Neuronal stem cell (in vitro differentiated cells): Measurements from ENCODE around the gene SVIL.

Experiments
- DNase-seq: peaks from one replicate; pipeline ENCODE4 v3.0.0-alpha.2; 2013; ENCODE audit warnings: low spot score
- H2AFZ ChIP-seq: one replicate; pipeline ENCODE4 v1.6.1; 2013; ENCODE audit warnings: mild to moderate bottlenecking, low read length, inconsistent platforms
- H2AK5ac ChIP-seq: 2 replicates; pipeline ENCODE4 v1.6.1; 2013; ENCODE audit warnings: low read depth, mild to moderate bottlenecking, inconsistent platforms, low read length, moderate library complexity, mixed read lengths
- H2BK120ac ChIP-seq: 2 replicates; pipeline ENCODE4 v1.6.1; 2013; ENCODE audit warnings: low read depth, mild to moderate bottlenecking, inconsistent platforms, low read length, moderate library complexity, mixed read lengths
- H2BK12ac ChIP-seq: one replicate; pipeline ENCODE4 v1.6.1; 2013; ENCODE audit warnings: low read length, inconsistent platforms
- H2BK15ac ChIP-seq: 2 replicates; pipeline ENCODE4 v1.6.1; 2013; ENCODE audit warnings: mild to moderate bottlenecking, low read length, inconsistent platforms, mixed read lengths
- H2BK5ac ChIP-seq: one replicate; pipeline ENCODE4 v1.6.1; 2013; ENCODE audit warnings: inconsistent platforms, mild to moderate bottlenecking, low read length, moderate library complexity
- H3K14ac ChIP-seq: one replicate; pipeline ENCODE4 v1.6.1; 2013; ENCODE audit warnings: low read length, inconsistent platforms
- H3K18ac ChIP-seq: 2 replicates; pipeline ENCODE4 v1.6.1; 2013; ENCODE audit warnings: low read length, inconsistent platforms
- H3K23ac ChIP-seq: 2 replicates; pipeline ENCODE4 v1.6.1; 2013; ENCODE audit warnings: low read depth, mild to moderate bottlenecking, mixed read lengths, low read length, inconsistent platforms; ENCODE audit not compliant: poor library complexity
- H3K27ac ChIP-seq: replicated peaks from 3 replicates; pipeline ENCODE4 v1.5.1; 2013; ENCODE audit warnings: low read length, inconsistent platforms
- H3K27me3 ChIP-seq, 3 experiments: 2 replicates each; pipeline ENCODE4 v1.6.1; 2013; ENCODE audit warnings: low read length in 3 of 3, mild to moderate bottlenecking in 2 of 3, inconsistent platforms in 1 of 3, low read depth in 1 of 3, mixed read lengths in 1 of 3, moderate library complexity in 1 of 3; ENCODE audit not compliant: control insufficient read depth in 3 of 3, insufficient read depth in 3 of 3
- H3K36me3 ChIP-seq, 2 donors: replicated peaks in 1 of 2; 2 replicates each; pipeline ENCODE4 v1.6.1; 2013; ENCODE audit warnings: low read length in 2 of 2; ENCODE audit not compliant: control insufficient read depth in 2 of 2, insufficient read depth in 2 of 2
- H3K4ac ChIP-seq: 2 replicates; pipeline ENCODE4 v1.6.1; 2013; ENCODE audit warnings: inconsistent platforms, mild to moderate bottlenecking, low read length, moderate library complexity
- H3K4me1 ChIP-seq, 2 donors: 1 replicate in 1 of 2; 2 replicates in 1 of 2; pipeline ENCODE4 v1.6.1; 2013; ENCODE audit warnings: low read length in 2 of 2, low read depth in 1 of 2; ENCODE audit not compliant: control insufficient read depth in 2 of 2, insufficient read depth in 1 of 2
- H3K4me2 ChIP-seq: one replicate; pipeline ENCODE4 v1.6.1; 2013; ENCODE audit warnings: mild to moderate bottlenecking, low read length, inconsistent platforms; ENCODE audit not compliant: insufficient read depth, poor library complexity, severe bottlenecking
- H3K4me3 ChIP-seq, 2 donors: 2 replicates each; pipeline ENCODE4 v1.5.1; 2013; ENCODE audit warnings: low read length in 2 of 2, mild to moderate bottlenecking in 2 of 2, inconsistent platforms in 1 of 2, moderate library complexity in 1 of 2
- H3K79me1 ChIP-seq: one replicate; pipeline ENCODE4 v1.6.1; 2013; ENCODE audit warnings: low read depth, mild to moderate bottlenecking, inconsistent platforms, low read length, moderate library complexity
- H3K9ac ChIP-seq: one replicate; pipeline ENCODE4 v1.6.1; 2013; ENCODE audit warnings: mild to moderate bottlenecking, low read depth, low read length, inconsistent platforms; ENCODE audit not compliant: poor library complexity
- H3K9me3 ChIP-seq, 2 donors: replicated peaks in 1 of 2; 2 replicates each; pipeline versions ENCODE3 to v1.6.1; 2013; ENCODE audit warnings: low read length in 2 of 2, mild to moderate bottlenecking in 2 of 2, inconsistent platforms in 1 of 2, low read depth in 1 of 2, mixed read lengths in 1 of 2, moderate library complexity in 1 of 2; ENCODE audit not compliant: control insufficient read depth in 2 of 2, insufficient read depth in 1 of 2
- H4K8ac ChIP-seq: one replicate; pipeline ENCODE4 v1.6.1; 2013; ENCODE audit warnings: low read depth, mild to moderate bottlenecking, inconsistent platforms, low read length, moderate library complexity
- H4K91ac ChIP-seq: one replicate; pipeline ENCODE4 v1.6.1; 2013; ENCODE audit warnings: low read length, low read depth, mild to moderate bottlenecking, inconsistent platforms; ENCODE audit not compliant: poor library complexity
- WGBS, 2 donors: extraction: QIAGEN DNeasy Blood & Tissue Kit; methylation state at CpG; one replicate each; pipeline ENCODE4 v1.1.7; 2013; ENCODE audit warnings: missing lambda C conversion rate in 2 of 2, mixed read lengths in 1 of 2; ENCODE audit not compliant: insufficient read length in 2 of 2, insufficient replicate concordance in 1 of 2; ENCODE audit errors: extremely low coverage in 2 of 2; 5-methylcytosine and 5-hydroxymethylcytosine counted together

The SVIL gene

GRCh38 chr10:29495366-29495765, 139.4 kb downstream of the SVIL start:
- Histone ChIP-seq H2AK5ac (no peak overlapping the region), H3K23ac (peak overlapping the region; percentile 30), H3K4me1 (peaks cover 0 to 1% of the 10 kb centered on the region in 2 donors), H3K4me2 (no peak overlapping the region), H2BK12ac (no peak overlapping the region), H2BK5ac (no peak overlapping the region), H4K91ac (no peak overlapping the region), H3K36me3 (peaks cover 23 to 42% of the 10 kb centered on the region in 2 donors), H4K8ac (no peak overlapping the region), H3K27ac (no peak overlapping the region), H3K4ac (no peak overlapping the region), H3K9ac (no peak overlapping the region), H3K14ac (no peak overlapping the region), H3K27me3 (no peaks in the 10 kb centered on the region), H3K18ac (no peak overlapping the region), H3K4me3 (no peak overlapping the region), H3K79me1 (peaks cover under 1% of the 10 kb centered on the region), H3K9me3 (no peaks in the 10 kb centered on the region), H2BK120ac (no peak overlapping the region), H2AFZ (no peak overlapping the region), H2BK15ac (no peak overlapping the region)
- DNase-seq = no peak
- no CpG with 5 or more reads among the region's 9 CpGs for WGBS, 2 donors

- Histone ChIP-seq H3K79me1 (no peaks in the 10 kb centered on the region), H2BK15ac (no peak overlapping the region), H4K91ac (no peak overlapping the region), H2AFZ (no peak overlapping the region), H3K27me3 (no peaks in the 10 kb centered on the region), H2BK120ac (no peak overlapping the region), H3K18ac (no peak overlapping the region), H3K4me1 (peaks cover 0 to 1% of the 10 kb centered on the region in 2 donors), H2BK12ac (no peak overlapping the region), H4K8ac (no peak overlapping the region), H3K4me2 (no peak overlapping the region), H3K23ac (no peak overlapping the region), H3K14ac (no peak overlapping the region), H3K4me3 (peak overlapping the region in 1 of 2 donors; percentile 37), H3K9me3 (no peaks in the 10 kb centered on the region), H3K4ac (no peak overlapping the region), H3K27ac (no peak overlapping the region), H2AK5ac (no peak overlapping the region), H3K9ac (no peak overlapping the region), H3K36me3 (peaks cover 27 to 49% of the 10 kb centered on the region in 2 donors), H2BK5ac (no peak overlapping the region)
- WGBS, 2 donors = no CpG with 5 or more reads among the region's 6 CpGs
- no peak for DNase-seq
Measured at GRCh38 chr10:29493697-29494096, 141.1 kb downstream of the SVIL start.

- Histone ChIP-seq H2BK12ac (no peak overlapping the region), H3K23ac (no peak overlapping the region), H3K27me3 (no peaks in the 10 kb centered on the region), H3K4me1 (peaks cover 0 to 1% of the 10 kb centered on the region in 2 donors), H2AK5ac (no peak overlapping the region), H3K9ac (no peak overlapping the region), H3K36me3 (peaks cover 30 to 56% of the 10 kb centered on the region in 2 donors), H2AFZ (no peak overlapping the region), H3K4ac (no peak overlapping the region), H3K27ac (no peak overlapping the region), H3K79me1 (no peaks in the 10 kb centered on the region), H3K14ac (no peak overlapping the region), H3K4me3 (no peak overlapping the region), H2BK15ac (no peak overlapping the region), H2BK5ac (no peak overlapping the region), H3K4me2 (no peak overlapping the region), H3K18ac (no peak overlapping the region), H2BK120ac (no peak overlapping the region), H4K91ac (no peak overlapping the region), H3K9me3 (no peaks in the 10 kb centered on the region), H4K8ac (no peak overlapping the region)
- no peak for DNase-seq
- no CpG with 5 or more reads among the region's 11 CpGs for WGBS, 2 donors
Measured at GRCh38 chr10:29492774-29493173, 142.0 kb downstream of the SVIL start.

- no peak overlapping the region for H2AK5ac ChIP-seq
- peaks cover 0 to 1% of the 10 kb centered on the region in 2 donors for H3K4me1 ChIP-seq
- H2AFZ ChIP-seq = no peak overlapping the region
- H3K27me3 ChIP-seq = no peaks in the 10 kb centered on the region
- H3K9me3 ChIP-seq = no peaks in the 10 kb centered on the region
- H3K27ac ChIP-seq = no peak overlapping the region
- no peak overlapping the region for H3K4me3 ChIP-seq
- H3K36me3 ChIP-seq = peaks cover 30 to 57% of the 10 kb centered on the region in 2 donors
- H2BK5ac ChIP-seq = no peak overlapping the region
- no peak overlapping the region for H2BK120ac ChIP-seq
- no peak overlapping the region for H3K18ac ChIP-seq
- no peak overlapping the region for H3K4ac ChIP-seq
- no peak overlapping the region for H4K8ac ChIP-seq
- no peak overlapping the region for H3K23ac ChIP-seq
- DNase-seq = no peak
- H2BK15ac ChIP-seq = no peak overlapping the region
- H4K91ac ChIP-seq = no peak overlapping the region
- no peak overlapping the region for H3K14ac ChIP-seq
- no peak overlapping the region for H2BK12ac ChIP-seq
- no CpG with 5 or more reads among the region's 5 CpGs for WGBS, 2 donors
- H3K79me1 ChIP-seq = no peaks in the 10 kb centered on the region
- no peak overlapping the region for H3K4me2 ChIP-seq
- H3K9ac ChIP-seq = no peak overlapping the region
Measured at GRCh38 chr10:29491918-29492317, 142.9 kb downstream of the SVIL start.
